ENCODE measurements around the gene EVX2.

The EVX2 gene

GRCh38 chr2:176098366-176099158, 14.8 kb upstream of the EVX2 start:
- H3K4me3 ChIP-seq (ENCODE audit: low read depth, low read length), result peak overlapping the region; percentile 48
- H3K36me3 ChIP-seq (ENCODE audit: control insufficient read depth, insufficient read depth, low read length), result no peaks in the 10 kb centered on the region
- peaks cover 100% of the 10 kb centered on the region for H3K27me3 ChIP-seq (ENCODE audit: control insufficient read depth, insufficient read depth, low read length)
- peaks cover 39% of the 10 kb centered on the region for H3K4me1 ChIP-seq (ENCODE audit: control insufficient read depth, insufficient read depth, low read length)
- H3K9me3 ChIP-seq (ENCODE audit: control insufficient read depth, insufficient read depth, low read depth, low read length), result no peaks in the 10 kb centered on the region
- peak overlapping the region; percentile 10 for H3K9ac ChIP-seq (ENCODE audit: low read length)
- H3K27ac ChIP-seq (ENCODE audit: low read depth, low read length), result no peak overlapping the region

- H3K4me1 ChIP-seq (ENCODE audit: control insufficient read depth, insufficient read depth, low read length), result peaks cover 44% of the 10 kb centered on the region
- H3K36me3 ChIP-seq (ENCODE audit: control insufficient read depth, insufficient read depth, low read length), result no peaks in the 10 kb centered on the region
- peak overlapping the region; percentile 48 for H3K4me3 ChIP-seq (ENCODE audit: low read depth, low read length)
- no peaks in the 10 kb centered on the region for H3K9me3 ChIP-seq (ENCODE audit: control insufficient read depth, insufficient read depth, low read depth, low read length)
- H3K9ac ChIP-seq (ENCODE audit: low read length), result peak overlapping the region; percentile 20
- no peak overlapping the region for H3K27ac ChIP-seq (ENCODE audit: low read depth, low read length)
- H3K27me3 ChIP-seq (ENCODE audit: control insufficient read depth, insufficient read depth, low read length), result peaks cover 100% of the 10 kb centered on the region
These were observed 14.1 kb upstream of the EVX2 start for GRCh38 chr2:176097820-176098365.

GRCh38 chr2:176096986-176097819, 13.4 kb upstream of the EVX2 start:
- H3K4me3 ChIP-seq (ENCODE audit: low read depth, low read length), result peak overlapping the region; percentile 53
- peak overlapping the region; percentile 60 for H3K9ac ChIP-seq (ENCODE audit: low read length)
- H3K27me3 ChIP-seq (ENCODE audit: control insufficient read depth, insufficient read depth, low read length), result peaks cover 100% of the 10 kb centered on the region
- H3K9me3 ChIP-seq (ENCODE audit: control insufficient read depth, insufficient read depth, low read depth, low read length), result no peaks in the 10 kb centered on the region
- peaks cover 44% of the 10 kb centered on the region for H3K4me1 ChIP-seq (ENCODE audit: control insufficient read depth, insufficient read depth, low read length)
- no peak overlapping the region; the same call in 1 of the 2 replicates for H3K27ac ChIP-seq (ENCODE audit: low read depth, low read length)
- no peaks in the 10 kb centered on the region for H3K36me3 ChIP-seq (ENCODE audit: control insufficient read depth, insufficient read depth, low read length)

GRCh38 chr2:176096243-176096985, 12.7 kb upstream of the EVX2 start:
- no peaks in the 10 kb centered on the region for H3K36me3 ChIP-seq (ENCODE audit: control insufficient read depth, insufficient read depth, low read length)
- H3K27ac ChIP-seq (ENCODE audit: low read depth, low read length), result no peak overlapping the region
- H3K4me3 ChIP-seq (ENCODE audit: low read depth, low read length), result peak overlapping the region; percentile 53
- H3K9ac ChIP-seq (ENCODE audit: low read length), result peak overlapping the region; percentile 54
- H3K27me3 ChIP-seq (ENCODE audit: control insufficient read depth, insufficient read depth, low read length), result peaks cover 100% of the 10 kb centered on the region
- peaks cover 51% of the 10 kb centered on the region for H3K4me1 ChIP-seq (ENCODE audit: control insufficient read depth, insufficient read depth, low read length)
- no peaks in the 10 kb centered on the region for H3K9me3 ChIP-seq (ENCODE audit: control insufficient read depth, insufficient read depth, low read depth, low read length)

- Histone ChIP-seq H3K9me3 (ENCODE audit: control insufficient read depth, insufficient read depth, low read depth, low read length) (no peaks in the 10 kb centered on the region), H3K4me3 (ENCODE audit: low read depth, low read length) (no peak overlapping the region), H3K27ac (ENCODE audit: low read depth, low read length) (no peak overlapping the region), H3K4me1 (ENCODE audit: control insufficient read depth, insufficient read depth, low read length) (peaks cover 47% of the 10 kb centered on the region), H3K27me3 (ENCODE audit: control insufficient read depth, insufficient read depth, low read length) (peaks cover 100% of the 10 kb centered on the region), H3K9ac (ENCODE audit: low read length) (no peak overlapping the region), H3K36me3 (ENCODE audit: control insufficient read depth, insufficient read depth, low read length) (no peaks in the 10 kb centered on the region)
These were observed 11.7 kb upstream of the EVX2 start for GRCh38 chr2:176095421-176095820.

- H3K9me3 ChIP-seq (ENCODE audit: control insufficient read depth, insufficient read depth, low read depth, low read length), result no peaks in the 10 kb centered on the region
- H3K27ac ChIP-seq (ENCODE audit: low read depth, low read length), result no peak overlapping the region
- no peaks in the 10 kb centered on the region for H3K36me3 ChIP-seq (ENCODE audit: control insufficient read depth, insufficient read depth, low read length)
- H3K4me1 ChIP-seq (ENCODE audit: control insufficient read depth, insufficient read depth, low read length), result peaks cover 38% of the 10 kb centered on the region
- peak overlapping the region; percentile 4; the same call in 1 of the 2 replicates for H3K4me3 ChIP-seq (ENCODE audit: low read depth, low read length)
- peaks cover 100% of the 10 kb centered on the region for H3K27me3 ChIP-seq (ENCODE audit: control insufficient read depth, insufficient read depth, low read length)
- H3K9ac ChIP-seq (ENCODE audit: low read length), result no peak overlapping the region
These were observed 10.6 kb upstream of the EVX2 start for GRCh38 chr2:176094349-176094748.

GRCh38 chr2:176093898-176094249, 10.1 kb upstream of the EVX2 start:
- Histone ChIP-seq H3K9me3 (ENCODE audit: control insufficient read depth, insufficient read depth, low read depth, low read length) (no peaks in the 10 kb centered on the region), H3K4me1 (ENCODE audit: control insufficient read depth, insufficient read depth, low read length) (peaks cover 36% of the 10 kb centered on the region), H3K27me3 (ENCODE audit: control insufficient read depth, insufficient read depth, low read length) (peaks cover 100% of the 10 kb centered on the region), H3K9ac (ENCODE audit: low read length) (no peak overlapping the region), H3K27ac (ENCODE audit: low read depth, low read length) (no peak overlapping the region), H3K4me3 (ENCODE audit: low read depth, low read length) (peak overlapping the region; percentile 48), H3K36me3 (ENCODE audit: control insufficient read depth, insufficient read depth, low read length) (no peaks in the 10 kb centered on the region)

GRCh38 chr2:176093145-176093897, 9.6 kb upstream of the EVX2 start:
- Histone ChIP-seq H3K36me3 (ENCODE audit: control insufficient read depth, insufficient read depth, low read length) (no peaks in the 10 kb centered on the region), H3K9ac (ENCODE audit: low read length) (no peak overlapping the region), H3K27ac (ENCODE audit: low read depth, low read length) (no peak overlapping the region), H3K4me1 (ENCODE audit: control insufficient read depth, insufficient read depth, low read length) (peaks cover 35% of the 10 kb centered on the region), H3K4me3 (ENCODE audit: low read depth, low read length) (peak overlapping the region; percentile 48), H3K9me3 (ENCODE audit: control insufficient read depth, insufficient read depth, low read depth, low read length) (no peaks in the 10 kb centered on the region), H3K27me3 (ENCODE audit: control insufficient read depth, insufficient read depth, low read length) (peaks cover 100% of the 10 kb centered on the region)

- Histone ChIP-seq H3K9me3 (ENCODE audit: control insufficient read depth, insufficient read depth, low read depth, low read length) (no peaks in the 10 kb centered on the region), H3K27ac (ENCODE audit: low read depth, low read length) (no peak within 1 kb of the TSS), H3K4me1 (ENCODE audit: control insufficient read depth, insufficient read depth, low read length) (peaks cover 30% of the 10 kb centered on the region), H3K27me3 (ENCODE audit: control insufficient read depth, insufficient read depth, low read length) (peaks cover 100% of the 10 kb centered on the region), H3K36me3 (ENCODE audit: control insufficient read depth, insufficient read depth, low read length) (no peaks in the 10 kb centered on the region), H3K4me3 (ENCODE audit: low read depth, low read length) (peak within 1 kb of the TSS; percentile 48), H3K9ac (ENCODE audit: low read length) (no peak within 1 kb of the TSS)
These were observed 8.7 kb upstream of the EVX2 start, which contains the start of gene HOXD13 for GRCh38 chr2:176092270-176093144. HOXD13 (plus strand) TSS chr2:176092721; CDS start chr2:176092891, 170 bp downstream.
